GM12873 (cell line): ENCODE measurements around the gene KIAA2012.

Experiments
- CTCF ChIP-seq: IDR thresholded peaks from 2 replicates; pipeline ENCODE4 v1.5.1; 2012; ENCODE audit warnings: low read depth, mild to moderate bottlenecking, moderate library complexity, low read length, control low read depth; ENCODE audit not compliant: insufficient read depth; ENCODE audit errors: missing control alignments

KIAA2012 gene

GRCh38 chr2:202099515-202099914 is 26.5 kb downstream of the KIAA2012 start:
- TF ChIP-seq CTCF = no peak

GRCh38 chr2:202100176-202100575 is 27.1 kb downstream of the KIAA2012 start:
- no peak for TF ChIP-seq CTCF

- TF ChIP-seq CTCF = no peak
Observed at GRCh38 chr2:202101026-202101579, 28.0 kb downstream of the KIAA2012 start.

- TF ChIP-seq CTCF = no peak
Observed at GRCh38 chr2:202102425-202103000, 29.5 kb downstream of the KIAA2012 start.

- TF ChIP-seq CTCF = peak; percentile 81
Observed at GRCh38 chr2:202104286-202104870, 31.3 kb downstream of the KIAA2012 start.

GRCh38 chr2:202105025-202105424 is 32.0 kb downstream of the KIAA2012 start:
- TF ChIP-seq CTCF = no peak

GRCh38 chr2:202108345-202108744 is 35.3 kb downstream of the KIAA2012 start:
- no peak for TF ChIP-seq CTCF
